ENCODE results near the gene SULT1A2. TPM values are rescaled to one million over a fixed set of nuclear protein-coding genes. Genes with fewer than 3 reads are reported as not detected.

SULT1A2 gene
- total and polyA plus RNA-seq, 7 experiments from 2014 or later = 0.21 to 0.73 (median 0.47) TPM; not detected in 1

GRCh38 chr16:28544998-28545397, 51.9 kb downstream of the SULT1A2 start:
- H3K9me3 Mint-ChIP-seq = no peaks in the 10 kb centered on the region

GRCh38 chr16:28543072-28543471, 53.8 kb downstream of the SULT1A2 start:
- Mint-ChIP-seq H3K36me3 (no peaks in the 10 kb centered on the region), H3K4me1 (peaks cover 0 to 28% (median 12%) of the 10 kb centered on the region in 7 donors), H3K4me3 (peak overlapping the region in 1 of 10 donors; percentile 1), H3K27me3 (peaks cover 0 to 10% (median 0%) of the 10 kb centered on the region in 5 donors), H3K27ac (peak overlapping the region in 6 of 9 donors; percentile 29 to 62 (median 50)), H3K9me3 (no peaks in the 10 kb centered on the region)
- no peaks in the 10 kb centered on the region for H3K4me1 ChIP-seq (ENCODE audit: control insufficient read depth in 2 of 2, insufficient read depth in 2 of 2, low read length in 2 of 2)
- no peak overlapping the region for H3K27ac ChIP-seq (ENCODE audit: low read depth, low read length)
- no peak overlapping the region for H3K4me3 ChIP-seq (ENCODE audit: low read length)
- ChIA-PET CTCF (interaction anchor here (0.6 to 1.6 kb wide), 2 partner anchors 14 to 264 kb away, joined by 3 read pairs; no protein-coding TSS in a partner anchor), POLR2A (interaction anchor here (0.6 to 1.7 kb wide), 3 partner anchors 9 to 11 kb away, joined by 3 to 8 read pairs (median 6); partner anchors contain the start of gene SGF29)
- no peaks in the 10 kb centered on the region for H3K9me3 ChIP-seq (ENCODE audit: control insufficient read depth in 2 of 3, low read length in 3 of 3)
- ATAC-seq (peak; percentile 89), DNase-seq (no peak)
- H3K27me3 ChIP-seq (ENCODE audit: control insufficient read depth in 2 of 2, insufficient read depth in 2 of 2, low read length in 2 of 2) = no peaks in the 10 kb centered on the region
- intact Hi-C loops (cut with micrococcal nuclease) = no loop called here
- H3K36me3 ChIP-seq (ENCODE audit: control insufficient read depth in 2 of 3, insufficient read depth in 3 of 3, low read length in 3 of 3) = no peaks in the 10 kb centered on the region

More at GRCh38 chr16:28544998-28545397, 51.9 kb downstream of the SULT1A2 start:
- no peak overlapping the region for H3K4me3 Mint-ChIP-seq
- ChIA-PET CTCF (interaction anchor here (0.6 to 1.2 kb wide), 3 partner anchors 11 to 52 kb away, joined by 3 read pairs; no protein-coding TSS in a partner anchor), POLR2A (interaction anchor here (0.8 to 1.7 kb wide), 3 partner anchors 9 to 53 kb away, joined by 5 to 9 read pairs (median 6); partner anchors contain the start of gene SGF29)
- H3K4me1 ChIP-seq (ENCODE audit: control insufficient read depth in 2 of 2, insufficient read depth in 2 of 2, low read length in 2 of 2) = peaks cover 0 to 6% of the 10 kb centered on the region in 2 donors
- no peaks in the 10 kb centered on the region for H3K36me3 Mint-ChIP-seq
- no peak overlapping the region for H3K27ac Mint-ChIP-seq
- no peak overlapping the region for H3K27ac ChIP-seq (ENCODE audit: low read depth, low read length)
- intact Hi-C loops (cut with micrococcal nuclease) = no loop called here
- H3K9me3 ChIP-seq (ENCODE audit: control insufficient read depth in 2 of 3, low read length in 3 of 3) = no peaks in the 10 kb centered on the region
- H3K36me3 ChIP-seq (ENCODE audit: control insufficient read depth in 2 of 3, insufficient read depth in 3 of 3, low read length in 3 of 3) = no peaks in the 10 kb centered on the region
- H3K4me1 Mint-ChIP-seq = peaks cover 4 to 21% (median 13%) of the 10 kb centered on the region in 7 donors
- H3K4me3 ChIP-seq (ENCODE audit: low read length) = no peak overlapping the region
- no peaks in the 10 kb centered on the region for H3K27me3 ChIP-seq (ENCODE audit: control insufficient read depth in 2 of 2, insufficient read depth in 2 of 2, low read length in 2 of 2)
- DNase-seq (no peak), ATAC-seq (no peak)
- H3K27me3 Mint-ChIP-seq = peaks cover 0 to 11% (median 0%) of the 10 kb centered on the region in 5 donors

DNA sequence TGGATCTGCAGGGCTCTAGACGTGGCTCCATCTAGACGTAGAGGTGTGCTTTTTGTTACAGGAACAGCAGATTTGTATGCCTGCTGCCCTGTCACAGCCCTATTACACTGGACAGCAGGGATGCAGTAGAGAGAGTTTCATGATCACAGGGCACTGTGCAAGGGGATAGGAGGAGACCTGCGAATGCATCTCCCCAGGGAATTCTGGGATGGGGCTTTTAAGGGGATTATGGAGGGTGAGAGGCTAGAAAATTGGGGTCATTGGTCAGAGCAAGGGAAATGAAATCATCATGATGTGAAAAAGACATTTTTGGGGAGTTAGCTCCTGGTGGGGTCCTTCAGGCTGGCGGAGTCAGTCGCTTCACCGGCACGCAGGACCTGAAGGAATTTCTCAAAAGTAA, 54.2 kb downstream of the SULT1A2 start:
- Mint-ChIP-seq H3K27ac (peak overlapping the region in 5 of 9 donors; percentile 29 to 86 (median 61)), H3K9me3 (no peaks in the 10 kb centered on the region)

More for the DNA sequence above, 54.2 kb downstream of the SULT1A2 start:
- ATAC-seq = no peak
- Histone ChIP-seq H3K9me3 (ENCODE audit: control insufficient read depth in 2 of 3, low read length in 3 of 3) (no peaks in the 10 kb centered on the region), H3K4me1 (ENCODE audit: control insufficient read depth in 2 of 2, insufficient read depth in 2 of 2, low read length in 2 of 2) (no peaks in the 10 kb centered on the region), H3K36me3 (ENCODE audit: control insufficient read depth in 2 of 3, insufficient read depth in 3 of 3, low read length in 3 of 3) (no peaks in the 10 kb centered on the region), H3K27ac (ENCODE audit: low read depth, low read length) (no peak overlapping the region), H3K4me3 (ENCODE audit: low read length) (no peak overlapping the region), H3K27me3 (ENCODE audit: control insufficient read depth in 2 of 2, insufficient read depth in 2 of 2, low read length in 2 of 2) (no peaks in the 10 kb centered on the region)
- no peak for DNase-seq
- Mint-ChIP-seq H3K36me3 (no peaks in the 10 kb centered on the region), H3K27me3 (peaks cover 0 to 7% (median 0%) of the 10 kb centered on the region in 5 donors), H3K4me1 (peaks cover 0 to 33% (median 15%) of the 10 kb centered on the region in 7 donors), H3K4me3 (peak overlapping the region in 1 of 10 donors; percentile 1)
- intact Hi-C loops (cut with micrococcal nuclease) = no loop called here
- CTCF ChIA-PET = interaction anchor here (1.6 kb wide), 1 partner anchor 14 kb away, joined by 3 read pairs; no protein-coding TSS in a partner anchor
- POLR2A ChIA-PET = interaction anchor here (0.6 to 1.7 kb wide), 3 partner anchors 8 to 44 kb away, joined by 3 to 8 read pairs (median 4); no protein-coding TSS in a partner anchor

Other genes with a start within 250 kb of the SULT1A2 start
- 1 to 10 TPM; 2.5 to 7.3 (median 5.6) TPM for gene NPIPB6, start 233.5 kb downstream of the SULT1A2 start, total RNA-seq
- gene NPIPB6, start 233.5 kb downstream of the SULT1A2 start, polyA plus RNA-seq = not detected
- gene EIF3CL, start 193.2 kb downstream of the SULT1A2 start, total RNA-seq = 10 to 100 TPM; 14.4 to 78.4 (median 23.3) TPM
- gene EIF3CL, start 193.2 kb downstream of the SULT1A2 start, polyA plus RNA-seq = 10 to 100 TPM; 37.0 to 38.2 TPM
- gene NPIPB7, start 124.7 kb downstream of the SULT1A2 start, total RNA-seq = under 1 TPM in 4 of 5 experiments, not detected in 1; 0.22 to 0.54 (median 0.25) TPM
- gene NPIPB7, start 124.7 kb downstream of the SULT1A2 start, polyA plus RNA-seq = not detected
- 10 to 100 TPM; 56.5 to 76.3 (median 70.7) TPM for gene CLN3, start 105.0 kb downstream of the SULT1A2 start, total RNA-seq
- 10 to 100 TPM; 16.0 to 27.3 TPM for gene CLN3, start 105.0 kb downstream of the SULT1A2 start, polyA plus RNA-seq
- gene APOBR, start 102.4 kb downstream of the SULT1A2 start, total RNA-seq = 10 to 100 TPM in 2 of 5 experiments, 1 to 10 TPM in 3; 3.3 to 28.8 (median 8.2) TPM
- gene APOBR, start 102.4 kb downstream of the SULT1A2 start, polyA plus RNA-seq = under 1 TPM; 0.22 to 0.79 TPM
- gene IL27, start 90.2 kb downstream of the SULT1A2 start, total RNA-seq = under 1 TPM in 1 of 5 experiments, not detected in 4; 0.49 TPM
- gene IL27, start 90.2 kb downstream of the SULT1A2 start, polyA plus RNA-seq = not detected
- gene NUPR1, start 58.1 kb downstream of the SULT1A2 start, total RNA-seq = under 1 TPM in 2 of 5 experiments, not detected in 3; 0.05 to 0.11 TPM
- not detected for gene NUPR1, start 58.1 kb downstream of the SULT1A2 start, polyA plus RNA-seq
- gene SGF29, start 43.1 kb downstream of the SULT1A2 start, total RNA-seq = 10 to 100 TPM; 41.5 to 80.5 (median 55.0) TPM
- gene SGF29, start 43.1 kb downstream of the SULT1A2 start, polyA plus RNA-seq = 10 to 100 TPM; 68.2 to 85.6 TPM
- gene SULT1A1, start 13.0 kb upstream of the SULT1A2 start, total RNA-seq = 10 to 100 TPM in 4 of 5 experiments, 1 to 10 TPM in 1; 9.2 to 70.8 (median 19.6) TPM
- 10 to 100 TPM in 1 of 2 donors, 1 to 10 TPM in 1; 9.4 to 10.5 TPM for gene SULT1A1, start 13.0 kb upstream of the SULT1A2 start, polyA plus RNA-seq
- gene NPIPB8, start 41.0 kb upstream of the SULT1A2 start, total RNA-seq = 1 to 10 TPM in 2 of 5 experiments, under 1 TPM in 2, not detected in 1; 0.88 to 3.0 (median 1.4) TPM
- not detected for gene NPIPB8, start 41.0 kb upstream of the SULT1A2 start, polyA plus RNA-seq
- 100 to 1,000 TPM; 269 to 736 (median 377) TPM for gene EIF3C, start 114.4 kb upstream of the SULT1A2 start, total RNA-seq
- gene EIF3C, start 114.4 kb upstream of the SULT1A2 start, polyA plus RNA-seq = 100 to 1,000 TPM; 158 to 380 TPM
- gene NPIPB9, start 154.7 kb upstream of the SULT1A2 start, total RNA-seq = 1 to 10 TPM; 2.9 to 5.2 (median 4.8) TPM
- under 1 TPM; 0.18 to 0.30 TPM for gene NPIPB9, start 154.7 kb upstream of the SULT1A2 start, polyA plus RNA-seq
- gene ATXN2L, start 225.9 kb upstream of the SULT1A2 start, total RNA-seq = 100 to 1,000 TPM; 274 to 374 (median 310) TPM
- 10 to 100 TPM; 19.7 to 38.8 TPM for gene ATXN2L, start 225.9 kb upstream of the SULT1A2 start, polyA plus RNA-seq
- gene TUFM, start 249.3 kb upstream of the SULT1A2 start, total RNA-seq = 100 to 1,000 TPM in 2 of 5 experiments, 10 to 100 TPM in 3; 89.7 to 140 (median 95.2) TPM
- gene TUFM, start 249.3 kb upstream of the SULT1A2 start, polyA plus RNA-seq = 100 to 1,000 TPM; 125 to 139 TPM

All from naive thymus-derived CD4-positive, alpha-beta T cell (primary cell).